A549 (cell line): ENCODE data around the gene ARL6IP5.

Experiments used
- CTCF ChIP-seq: fragments of >200 bp; sonication (Bioruptor Twin); formaldehyde crosslinking; IDR thresholded peaks from 3 replicates; pipeline ENCODE4 v1.5.1; 2016
- EHMT2 ChIP-seq: fragments of 200-600 bp; sonication (generic); IDR thresholded peaks from 2 replicates; pipeline ENCODE4 v1.6.1; 2016; ENCODE audit warnings: antibody characterized with exemption, low read depth, mild to moderate bottlenecking, moderate library complexity
- ELK1 ChIP-seq: fragments of 150-350 bp; IDR thresholded peaks from 2 replicates; pipeline ENCODE4 v1.6.1; 2014; ENCODE audit warnings: low read depth, mild to moderate bottlenecking, low read length
- EP300 ChIP-seq, 2 experiments: fragments of >200 bp; sonication (Bioruptor Twin); formaldehyde crosslinking; IDR thresholded peaks; 2 replicates in 1 of 2; 3 replicates in 1 of 2; pipeline ENCODE4 v1.6.1; 2016 to 2017
- ESRRA ChIP-seq: fragments of 150-350 bp; IDR thresholded peaks from 2 replicates; pipeline ENCODE4 v1.6.1; 2014; ENCODE audit warnings: mild to moderate bottlenecking, low read length, borderline replicate concordance
- FOSL2 ChIP-seq, 2 experiments: fragments of 450-650 bp in 1 of 2; fragments of >200 bp in 1 of 2; sonication (Bioruptor Twin) in 1 of 2; formaldehyde crosslinking; IDR thresholded peaks; 2 replicates each; pipeline versions ENCODE4 v1.5.0 to v1.6.1; 2016 to 2020; ENCODE audit warnings: mild to moderate bottlenecking in 1 of 2, moderate library complexity in 1 of 2
- HDAC2 ChIP-seq: fragments of 200-600 bp; sonication (generic); IDR thresholded peaks from 2 replicates; pipeline ENCODE4 v1.6.1; 2016
- PHF8 ChIP-seq: fragments of 200-600 bp; sonication (generic); IDR thresholded peaks from 2 replicates; pipeline ENCODE4 v1.6.1; 2016; ENCODE audit warnings: low read depth, mild to moderate bottlenecking, antibody characterized with exemption, moderate library complexity, borderline replicate concordance
- POLR2A ChIP-seq: IDR thresholded peaks from 2 replicates; pipeline ENCODE4 v1.6.1; 2012; ENCODE audit warnings: mild to moderate bottlenecking, low read length
- RCOR1 ChIP-seq: fragments of 150-350 bp; IDR thresholded peaks from 2 replicates; pipeline ENCODE4 v1.6.1; 2014; ENCODE audit warnings: antibody characterized with exemption, low read length, low read depth
- RNF2 ChIP-seq: fragments of 200-600 bp; sonication (generic); IDR thresholded peaks from 2 replicates; pipeline ENCODE4 v1.6.1; 2016; ENCODE audit warnings: low read depth, mild to moderate bottlenecking, antibody characterized with exemption, moderate library complexity, borderline replicate concordance
- USF2 ChIP-seq: fragments of 450-650 bp; IDR thresholded peaks from 2 replicates; pipeline ENCODE4 v1.6.1; 2014; ENCODE audit warnings: antibody characterized with exemption
- ZSCAN20 ChIP-seq: fragments of 250-450 bp; sonication (Bioruptor Pico); IDR thresholded peaks from 2 replicates; pipeline ENCODE4 v1.8.0; 2022; ENCODE audit warnings: mild to moderate bottlenecking, moderate library complexity

DNA sequence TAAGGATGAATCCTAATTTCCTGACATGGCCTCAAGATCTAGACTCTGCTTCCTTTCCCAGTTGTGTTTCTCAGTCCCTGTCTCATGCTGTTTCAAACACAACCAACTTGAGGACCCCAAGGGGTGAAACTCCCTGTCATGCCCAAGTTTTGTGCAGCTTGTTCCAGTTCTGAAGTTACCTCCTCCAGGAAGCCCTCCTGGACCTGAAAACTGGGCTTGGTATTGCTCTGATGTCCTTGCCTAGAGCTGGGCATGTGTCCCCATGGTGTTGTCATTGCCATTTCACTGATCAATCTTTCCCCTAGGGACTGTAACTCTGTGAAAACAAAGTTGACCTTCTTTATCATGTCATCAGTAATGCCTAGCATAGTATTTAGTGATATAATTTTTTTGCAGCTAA is 43.8 kb downstream of the ARL6IP5 start:
- no peak for TF ChIP-seq FOSL2 (IDR thresholded peaks at IDR 0.05)
- TF ChIP-seq FOSL2 (CRISPR knock-in tag; IDR thresholded peaks at IDR 0.05) = no peak
- TF ChIP-seq ZSCAN20 (CRISPR knock-in tag) = no peak
- TF ChIP-seq ELK1 = no peak
- no peak for TF ChIP-seq RNF2
- TF ChIP-seq ESRRA = no peak
- no peak for TF ChIP-seq CTCF
- TF ChIP-seq EP300 (IDR thresholded peaks at IDR 0.05) = no peak
- TF ChIP-seq PHF8 = no peak
- no peak for TF ChIP-seq EHMT2
- no peak for TF ChIP-seq HDAC2
- no peak for TF ChIP-seq RCOR1
- TF ChIP-seq USF2 = no peak
- TF ChIP-seq POLR2A = no peak
